ENCODE results near the gene NUDT14. TPM values are rescaled to one million over a fixed set of nuclear protein-coding genes. Genes with fewer than 3 reads are reported as not detected.

Gene NUDT14
- total RNA-seq, result 10 to 100 TPM; 17.9 to 18.3 TPM

DNA sequence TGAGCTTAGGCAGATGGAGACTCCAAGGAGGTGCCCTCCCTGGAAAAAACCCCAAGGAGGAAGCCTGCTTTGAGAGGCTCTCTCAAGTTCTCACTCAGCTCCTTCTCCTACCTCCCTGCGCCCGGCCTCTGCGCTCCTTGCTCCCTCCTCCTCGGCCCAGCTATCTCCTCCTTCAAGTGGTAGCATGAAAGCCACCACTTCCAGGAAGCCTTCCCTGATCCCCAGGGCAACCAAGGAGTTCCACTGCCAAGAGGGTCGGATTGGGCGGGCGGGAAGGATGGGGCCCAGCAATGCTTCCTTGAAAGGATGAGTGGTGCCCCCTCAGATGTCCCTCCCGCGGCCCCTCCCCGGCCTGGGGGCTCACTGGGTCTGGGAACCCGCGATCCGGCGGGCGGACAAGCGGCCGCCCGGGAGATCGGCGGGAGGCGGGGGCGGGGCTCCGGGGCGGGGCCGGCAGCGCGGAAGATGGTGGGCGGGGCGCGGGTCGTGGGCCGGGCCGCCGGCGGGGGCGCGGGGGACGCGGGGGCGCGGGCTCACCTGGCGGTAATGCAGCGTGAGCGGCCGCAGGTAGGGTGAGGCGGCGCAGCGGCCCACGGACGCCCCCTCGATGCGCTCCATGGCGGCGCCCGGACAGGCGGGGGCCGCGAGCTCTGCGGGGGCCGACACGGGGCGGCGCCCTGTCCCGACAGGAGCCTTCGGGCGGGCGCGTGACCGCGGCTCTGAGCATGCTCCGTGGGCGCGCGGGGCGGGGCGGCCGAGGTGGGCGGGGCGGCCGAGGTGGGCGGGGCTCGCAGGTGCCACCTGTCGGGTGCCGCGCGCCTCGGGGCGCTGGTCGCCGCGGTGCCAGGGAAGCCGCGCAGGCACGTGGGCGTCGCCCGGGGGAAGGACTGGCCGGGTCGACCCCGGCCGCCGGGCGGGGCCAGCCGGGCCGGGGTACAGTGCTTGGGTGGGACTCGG, at the start of gene NUDT14:
Gene NUDT14 (minus strand): TSS at position 721 of the 957 bp plus-strand sequence. CDS start 103 bp downstream, at position 618.
- peaks cover 3% of the 10 kb centered on the region for H3K27me3 Mint-ChIP-seq
- H3K9me3 Mint-ChIP-seq, result no peaks in the 10 kb centered on the region
- no peaks in the 10 kb centered on the region for H3K4me1 Mint-ChIP-seq
- H3K27ac Mint-ChIP-seq, result no peak within 1 kb of the TSS
- H3K4me3 Mint-ChIP-seq, result peak within 1 kb of the TSS; percentile 59
- peak; percentile 91 for ATAC-seq (replicated peaks)
- H3K36me3 Mint-ChIP-seq (ENCODE audit: low read depth), result no peaks in the 10 kb centered on the region

GRCh38 chr14:105229099-105229655, 48.1 kb upstream of the NUDT14 start:
- H3K27ac Mint-ChIP-seq, result no peak overlapping the region
- no peak for ATAC-seq (replicated peaks)
- H3K9me3 Mint-ChIP-seq, result no peaks in the 10 kb centered on the region
- H3K36me3 Mint-ChIP-seq (ENCODE audit: low read depth), result peaks cover 27% of the 10 kb centered on the region
- no peaks in the 10 kb centered on the region for H3K27me3 Mint-ChIP-seq
- H3K4me3 Mint-ChIP-seq, result no peak overlapping the region
- H3K4me1 Mint-ChIP-seq, result no peaks in the 10 kb centered on the region

DNA sequence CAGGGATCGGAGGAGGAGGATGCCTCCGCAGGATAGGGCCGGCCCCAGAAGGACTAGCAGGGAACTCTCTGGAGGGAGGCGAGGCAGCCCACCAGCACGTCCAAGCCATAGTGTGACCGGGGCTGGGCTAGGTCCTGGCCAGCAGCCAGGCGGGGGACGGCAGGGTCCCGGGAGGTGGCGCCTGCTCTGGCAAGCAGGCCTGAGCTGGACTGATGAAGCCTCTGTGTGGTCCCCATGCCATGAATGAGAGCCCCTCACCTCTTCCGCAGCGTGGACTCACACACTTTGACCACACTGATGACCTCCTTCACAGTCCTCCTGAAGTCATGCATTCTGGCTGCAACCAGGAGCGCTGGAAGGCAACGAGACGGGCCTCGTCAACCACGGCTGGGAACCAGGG, 47.5 kb upstream of the NUDT14 start:
- no peaks in the 10 kb centered on the region for H3K4me1 Mint-ChIP-seq

GRCh38 chr14:105227346-105227745, 46.2 kb upstream of the NUDT14 start:
- peaks cover 29% of the 10 kb centered on the region for H3K36me3 Mint-ChIP-seq (ENCODE audit: low read depth)
- H3K4me1 Mint-ChIP-seq, result no peaks in the 10 kb centered on the region
- H3K9me3 Mint-ChIP-seq, result no peaks in the 10 kb centered on the region
- no peak for ATAC-seq (replicated peaks)
- H3K27ac Mint-ChIP-seq, result no peak overlapping the region
- no peak overlapping the region for H3K4me3 Mint-ChIP-seq
- H3K27me3 Mint-ChIP-seq, result no peaks in the 10 kb centered on the region

More for the DNA sequence above, 47.5 kb upstream of the NUDT14 start:
- peaks cover 27% of the 10 kb centered on the region for H3K36me3 Mint-ChIP-seq (ENCODE audit: low read depth)
- H3K27ac Mint-ChIP-seq, result no peak overlapping the region
- no peaks in the 10 kb centered on the region for H3K9me3 Mint-ChIP-seq
- H3K27me3 Mint-ChIP-seq, result no peaks in the 10 kb centered on the region
- ATAC-seq (replicated peaks), result no peak
- H3K4me3 Mint-ChIP-seq, result no peak overlapping the region

DNA sequence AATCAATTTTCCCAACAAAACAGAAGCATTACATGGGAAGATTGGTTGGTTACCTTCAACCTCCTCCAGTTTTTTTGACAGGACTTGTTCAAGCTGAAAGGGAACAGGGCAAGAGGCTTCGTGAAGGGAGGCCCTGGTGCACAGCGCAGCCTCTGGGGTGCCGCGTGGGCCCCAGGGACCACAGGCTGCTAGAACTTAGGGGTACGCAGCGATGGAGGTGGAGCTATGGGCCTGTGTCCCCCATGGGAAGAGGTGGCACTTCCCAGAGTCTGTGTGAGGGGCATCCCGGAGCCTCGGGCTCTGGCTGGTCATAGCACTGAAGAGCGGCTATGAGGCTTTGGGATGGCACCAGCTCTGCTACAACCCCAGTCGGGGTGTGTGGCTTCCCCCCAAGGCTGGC, 45.1 kb upstream of the NUDT14 start:
- H3K4me1 Mint-ChIP-seq, result no peaks in the 10 kb centered on the region
- H3K27me3 Mint-ChIP-seq, result no peaks in the 10 kb centered on the region
- H3K9me3 Mint-ChIP-seq, result no peaks in the 10 kb centered on the region
- peaks cover 37% of the 10 kb centered on the region for H3K36me3 Mint-ChIP-seq (ENCODE audit: low read depth)
- no peak overlapping the region for H3K27ac Mint-ChIP-seq
- no peak overlapping the region for H3K4me3 Mint-ChIP-seq
- no peak for ATAC-seq (replicated peaks)

GRCh38 chr14:105224845-105225570, 43.9 kb upstream of the NUDT14 start:
- no peak for ATAC-seq (replicated peaks)

DNA sequence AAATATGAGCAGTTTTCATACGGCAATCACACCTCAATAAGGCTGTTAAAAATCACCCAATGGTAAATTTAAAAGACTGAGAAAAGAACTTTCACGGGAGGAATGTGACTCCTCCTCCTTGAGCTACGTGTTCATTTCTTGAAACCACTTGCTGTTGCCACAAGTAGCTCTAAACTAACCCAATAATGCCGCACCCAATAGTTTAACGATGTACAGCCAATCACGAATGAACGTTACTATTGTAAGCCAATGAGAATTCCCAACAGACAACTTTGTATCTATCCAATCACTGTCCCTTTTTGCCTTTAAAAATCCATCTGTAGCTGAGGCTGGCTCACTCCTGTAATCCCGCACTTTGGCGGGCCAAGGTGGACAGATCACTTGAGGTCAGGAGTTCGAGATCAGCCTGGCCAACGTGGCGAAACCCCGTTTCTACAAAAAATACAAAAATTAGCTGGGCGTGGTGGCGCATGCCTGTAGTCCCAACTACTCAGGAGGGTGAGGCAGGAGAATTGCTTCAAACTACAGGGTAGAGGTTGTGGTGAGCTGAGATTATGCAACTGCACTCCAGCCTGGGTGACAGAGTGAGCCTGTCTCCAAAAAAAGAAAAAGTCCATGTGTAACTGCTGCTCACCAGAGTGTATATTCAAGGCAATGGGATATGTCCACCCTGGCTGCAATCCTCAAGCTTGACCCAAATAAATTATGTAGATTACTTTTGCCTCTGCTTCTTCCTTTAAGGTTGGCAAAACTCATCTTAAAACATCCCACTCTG, 42.8 kb upstream of the NUDT14 start:
- H3K9me3 Mint-ChIP-seq, result no peaks in the 10 kb centered on the region
- H3K4me1 Mint-ChIP-seq, result no peaks in the 10 kb centered on the region
- peaks cover 42% of the 10 kb centered on the region for H3K36me3 Mint-ChIP-seq (ENCODE audit: low read depth)
- no peaks in the 10 kb centered on the region for H3K27me3 Mint-ChIP-seq
- no peak overlapping the region for H3K4me3 Mint-ChIP-seq
- no peak for ATAC-seq (replicated peaks)
- H3K27ac Mint-ChIP-seq, result no peak overlapping the region

More at GRCh38 chr14:105224845-105225570, 43.9 kb upstream of the NUDT14 start:
- Mint-ChIP-seq H3K27me3 (no peaks in the 10 kb centered on the region), H3K4me1 (no peaks in the 10 kb centered on the region), H3K27ac (no peak overlapping the region), H3K9me3 (no peaks in the 10 kb centered on the region), H3K4me3 (no peak overlapping the region), H3K36me3 (ENCODE audit: low read depth) (peaks cover 37% of the 10 kb centered on the region)

GRCh38 chr14:105223260-105223659, 42.1 kb upstream of the NUDT14 start:
- ATAC-seq (replicated peaks), result no peak
- H3K4me1 Mint-ChIP-seq, result no peaks in the 10 kb centered on the region
- no peak overlapping the region for H3K4me3 Mint-ChIP-seq
- H3K9me3 Mint-ChIP-seq, result no peaks in the 10 kb centered on the region
- no peak overlapping the region for H3K27ac Mint-ChIP-seq
- H3K36me3 Mint-ChIP-seq (ENCODE audit: low read depth), result peaks cover 44% of the 10 kb centered on the region
- no peaks in the 10 kb centered on the region for H3K27me3 Mint-ChIP-seq

DNA sequence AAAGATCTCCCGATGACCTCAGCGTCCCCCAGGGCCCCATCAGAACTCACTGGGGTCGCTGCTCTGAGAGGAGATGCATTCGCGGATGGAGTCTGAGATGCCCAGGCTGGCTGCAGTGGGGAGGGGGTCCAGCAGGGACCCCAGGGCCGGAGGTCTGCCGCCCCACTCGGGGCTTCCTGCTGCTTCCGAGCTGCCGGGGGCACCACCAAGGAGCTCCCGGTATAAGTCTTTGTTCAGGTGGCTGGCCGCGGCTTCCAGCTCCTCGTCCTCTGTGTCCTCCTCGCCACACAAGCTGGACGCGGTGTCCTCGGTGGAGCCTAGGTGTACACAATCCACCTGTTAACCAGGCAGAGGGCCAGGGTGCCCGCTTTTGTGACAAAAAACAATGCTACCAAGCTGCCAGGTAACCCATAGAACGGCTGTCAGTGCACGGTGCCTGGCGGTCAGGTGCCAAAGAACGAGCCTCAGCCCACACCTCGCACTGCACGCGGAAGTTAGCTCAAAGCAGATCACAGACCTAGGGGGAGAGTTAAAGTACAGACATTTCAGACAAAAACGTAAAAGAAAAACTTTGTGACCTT, 40.6 kb upstream of the NUDT14 start:
- no peak for ATAC-seq (replicated peaks)
- no peaks in the 10 kb centered on the region for H3K4me1 Mint-ChIP-seq
- H3K4me3 Mint-ChIP-seq, result no peak overlapping the region
- peaks cover 41% of the 10 kb centered on the region for H3K36me3 Mint-ChIP-seq (ENCODE audit: low read depth)
- no peaks in the 10 kb centered on the region for H3K27me3 Mint-ChIP-seq
- H3K9me3 Mint-ChIP-seq, result no peaks in the 10 kb centered on the region
- H3K27ac Mint-ChIP-seq, result no peak overlapping the region

DNA sequence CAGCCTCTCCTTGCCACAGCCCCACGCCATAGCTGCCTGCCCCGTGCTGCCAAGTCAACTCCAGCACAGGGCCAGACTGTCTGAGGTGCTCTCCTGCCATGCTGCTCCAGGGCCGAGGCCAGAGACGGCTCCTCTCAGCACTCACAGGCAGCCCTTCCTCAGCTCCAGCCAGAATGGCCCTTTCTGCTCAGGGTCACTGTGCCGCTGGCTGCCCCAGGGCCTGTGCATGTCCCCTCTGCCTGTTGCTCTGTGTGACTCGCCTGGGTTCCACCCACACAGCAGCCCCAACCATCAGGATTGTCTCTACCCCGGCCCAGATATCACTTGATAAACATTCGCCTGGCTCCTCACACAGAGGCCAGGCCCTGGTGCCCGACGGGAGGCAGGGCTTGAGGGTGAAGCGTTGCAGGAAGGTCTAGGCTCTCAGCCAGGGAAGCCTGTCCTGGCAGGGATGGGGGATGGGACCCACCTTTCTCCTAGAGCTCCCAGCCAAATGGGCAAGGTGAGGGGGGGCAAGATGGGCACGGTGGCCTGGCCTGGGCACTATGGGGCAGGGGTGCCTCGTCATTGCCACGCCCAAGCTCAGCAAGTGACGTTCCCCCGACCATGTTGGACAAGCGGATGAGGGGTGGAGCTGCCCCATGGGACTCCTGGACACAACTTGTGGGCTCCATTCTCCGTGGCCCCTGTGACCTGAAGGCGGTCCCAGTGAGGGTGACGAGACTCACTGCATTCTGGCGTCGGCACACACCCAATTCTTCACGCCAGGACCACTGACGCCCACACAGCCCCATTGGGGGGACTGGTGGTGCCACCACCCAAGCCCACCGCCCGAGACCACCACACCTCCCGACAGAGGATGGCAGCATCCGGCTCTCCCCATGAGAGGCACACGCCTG, 39.8 kb upstream of the NUDT14 start:
- peaks cover 33% of the 10 kb centered on the region for H3K36me3 Mint-ChIP-seq (ENCODE audit: low read depth)
- H3K9me3 Mint-ChIP-seq, result no peaks in the 10 kb centered on the region
- no peak overlapping the region for H3K4me3 Mint-ChIP-seq
- H3K27me3 Mint-ChIP-seq, result no peaks in the 10 kb centered on the region
- no peaks in the 10 kb centered on the region for H3K4me1 Mint-ChIP-seq
- ATAC-seq (replicated peaks), result no peak
- no peak overlapping the region for H3K27ac Mint-ChIP-seq

DNA sequence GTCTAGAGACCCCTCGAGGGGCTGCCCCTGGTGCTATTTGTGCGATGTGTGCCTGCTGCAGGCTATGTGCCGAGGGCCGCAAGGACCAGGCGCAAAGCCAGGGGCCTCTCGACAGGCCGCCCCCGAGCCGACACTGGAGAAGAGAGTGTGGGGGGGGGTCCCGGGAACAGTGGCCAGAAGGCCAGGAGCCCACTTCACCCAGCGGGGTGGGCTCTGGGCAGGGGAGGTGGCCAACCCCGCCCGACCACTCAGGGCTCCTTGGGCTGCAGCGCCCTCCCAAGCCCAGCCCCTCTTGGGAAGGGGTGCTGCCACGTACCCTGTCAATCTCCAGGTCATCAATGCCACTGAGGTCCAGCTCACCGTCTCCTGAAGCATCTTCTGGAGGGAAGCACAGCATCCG, 38.6 kb upstream of the NUDT14 start:
- Mint-ChIP-seq H3K9me3 (no peaks in the 10 kb centered on the region), H3K27ac (no peak overlapping the region), H3K27me3 (no peaks in the 10 kb centered on the region), H3K4me3 (no peak overlapping the region), H3K4me1 (peaks cover 4% of the 10 kb centered on the region), H3K36me3 (ENCODE audit: low read depth) (peaks cover 21% of the 10 kb centered on the region)
- no peak for ATAC-seq (replicated peaks)

DNA sequence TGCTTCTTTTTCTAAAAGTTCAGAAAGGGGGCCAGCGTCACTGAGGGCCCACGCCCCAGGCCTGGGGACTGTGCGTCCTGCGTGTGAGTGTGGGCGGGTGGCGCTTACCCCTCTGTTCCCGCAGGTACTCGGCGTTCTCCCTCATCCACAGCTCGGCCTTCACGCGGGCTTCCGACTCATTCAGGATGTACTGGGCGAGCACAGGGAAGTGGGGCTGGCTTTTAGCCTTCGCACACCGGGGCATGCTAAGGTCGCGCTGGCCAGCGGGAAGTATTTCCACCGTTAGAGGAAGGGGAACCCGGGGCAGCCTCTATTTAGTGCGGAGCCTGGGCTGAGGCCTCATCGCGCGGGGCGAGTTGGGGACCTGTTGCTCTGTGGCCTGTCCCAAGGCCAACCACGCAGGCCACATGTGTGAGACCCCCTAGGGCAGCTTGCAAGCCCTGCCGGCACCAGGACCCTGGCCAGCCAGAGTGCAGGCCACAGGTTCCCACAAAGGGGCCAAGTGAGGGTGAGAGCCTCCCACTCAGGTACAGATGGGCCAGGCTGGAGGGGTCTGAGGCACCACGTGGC, 38.0 kb upstream of the NUDT14 start:
- Mint-ChIP-seq H3K27me3 (no peaks in the 10 kb centered on the region), H3K27ac (no peak overlapping the region)
- no peak for ATAC-seq (replicated peaks)

GRCh38 chr14:105218611-105219010, 37.5 kb upstream of the NUDT14 start:
- H3K27ac Mint-ChIP-seq, result no peak overlapping the region
- no peak for ATAC-seq (replicated peaks)

More for the DNA sequence above, 38.0 kb upstream of the NUDT14 start:
- Mint-ChIP-seq H3K4me3 (no peak overlapping the region), H3K4me1 (peaks cover 4% of the 10 kb centered on the region), H3K9me3 (no peaks in the 10 kb centered on the region), H3K36me3 (ENCODE audit: low read depth) (peaks cover 17% of the 10 kb centered on the region)

More at GRCh38 chr14:105218611-105219010, 37.5 kb upstream of the NUDT14 start:
- Mint-ChIP-seq H3K27me3 (no peaks in the 10 kb centered on the region), H3K9me3 (no peaks in the 10 kb centered on the region), H3K36me3 (ENCODE audit: low read depth) (peaks cover 17% of the 10 kb centered on the region), H3K4me3 (no peak overlapping the region), H3K4me1 (peaks cover 4% of the 10 kb centered on the region)

Measured in activated T-helper 17 cell treated with anti-CD3 and anti-CD28 coated beads, Interleukin-2, amount 50 U/mL, for 72 hours (primary cell).